Uterus (tissue), 4 donors: ENCODE data around the gene PRKAG2. TPM values are rescaled to one million over a fixed set of nuclear protein-coding genes. Genes with fewer than 3 reads are reported as not detected.
"Not testable (repeated sequence)": the region's sequence is repeated elsewhere in the genome, so short reads cannot be mapped to it uniquely, and the experiment has no call there.

Source experiments
- DNase-seq, 2 donors: peaks; one replicate each; pipeline ENCODE4 v3.0.0-alpha.2; 2019 to 2020
- H3K27ac ChIP-seq, 2 donors: fragments of 200-600 bp; sonication (generic); 1 replicate in 1 of 2; 2 replicates in 1 of 2; pipeline ENCODE4 v1.5.1; 2016 to 2018
- H3K27me3 ChIP-seq, 2 donors: fragments of 200-600 bp; sonication (generic); one replicate each; pipeline ENCODE4 v1.5.1; 2018 to 2019; ENCODE audit warnings: control low read depth in 1 of 2
- H3K36me3 ChIP-seq, 2 donors: fragments of 200-600 bp; sonication (generic); one replicate each; pipeline ENCODE4 v1.5.1; 2019; ENCODE audit warnings: control low read depth in 1 of 2
- H3K4me1 ChIP-seq, 2 donors: fragments of 200-600 bp; sonication (generic); one replicate each; pipeline ENCODE4 v1.5.1; 2018 to 2019; ENCODE audit warnings: control low read depth in 1 of 2
- H3K4me3 ChIP-seq, 2 donors: fragments of 200-600 bp; sonication (generic); 1 replicate in 1 of 2; 2 replicates in 1 of 2; pipeline ENCODE4 v1.5.1; 2018 to 2019; ENCODE audit warnings: mild to moderate bottlenecking in 1 of 2
- H3K9me3 ChIP-seq, 2 donors: fragments of 200-600 bp; sonication (generic); one replicate each; pipeline ENCODE4 v1.5.1; 2019; ENCODE audit warnings: control low read depth in 1 of 2
- CTCF ChIP-seq, 4 experiments: fragments of 200-600 bp in 2 of 4; fragments of 450-650 bp in 2 of 4; sonication (generic) in 2 of 4; IDR thresholded peaks; one replicate each; pipeline ENCODE4 v1.5.1; 2016 to 2019; ENCODE audit warnings: antibody characterized with exemption in 4 of 4, mild to moderate bottlenecking in 2 of 4, moderate library complexity in 1 of 4
- POLR2A ChIP-seq, 2 donors: fragments of 450-650 bp; IDR thresholded peaks; one replicate each; pipeline ENCODE4 v1.6.1; 2016; ENCODE audit warnings: antibody characterized with exemption in 2 of 2, mild to moderate bottlenecking in 1 of 2, moderate library complexity in 1 of 2
- intact Hi-C: fragments of 100-400 bp; cut with DNase I; formaldehyde crosslinking; loops from one replicate; pipeline ENCODE4 v1.15.1; 2023; ENCODE audit warnings: low total_unique reads
- total RNA-seq, 4 donors: library from RNA; depleted of rRNA in 3 of 4; stranded (reverse); fragments of >200 nt in 3 of 4; gene quantifications; one replicate each; pipeline versions ENCODE4 v1.1.0 to v1.2.4, GENCODE V29; 2014 to 2023
- donor health status: DM: yes; HTN: yes; CAD: no.

PRKAG2 gene
- total RNA-seq, 4 donors from 2014 or later, result 15.1 to 66.2 (median 33.6) TPM

GRCh38 chr7:151843181-151843580 is 33.7 kb downstream of the PRKAG2 start:
- no peaks in the 10 kb centered on the region for H3K36me3 ChIP-seq
- DNase-seq, result no peak
- no peak overlapping the region for H3K27ac ChIP-seq
- no peak overlapping the region for H3K4me3 ChIP-seq
- no peaks in the 10 kb centered on the region for H3K4me1 ChIP-seq
- intact Hi-C loops, result no loop called here
- no peaks in the 10 kb centered on the region for H3K9me3 ChIP-seq
- no peak for TF ChIP-seq CTCF (IDR thresholded peaks at IDR 0.05)
- no peak for TF ChIP-seq POLR2A (IDR thresholded peaks at IDR 0.05)
- no peaks in the 10 kb centered on the region for H3K27me3 ChIP-seq

GRCh38 chr7:151841395-151842051 is 35.4 kb downstream of the PRKAG2 start:
- H3K9me3 ChIP-seq, DNase-seq, intact Hi-C loops, H3K4me3 ChIP-seq, H3K27ac ChIP-seq, H3K27me3 ChIP-seq, H3K4me1 ChIP-seq, H3K36me3 ChIP-seq: not testable (repeated sequence)

- Histone ChIP-seq H3K27me3 (no peaks in the 10 kb centered on the region), H3K27ac (no peak overlapping the region), H3K9me3 (no peaks in the 10 kb centered on the region), H3K4me3 (no peak overlapping the region), H3K4me1 (no peaks in the 10 kb centered on the region), H3K36me3 (no peaks in the 10 kb centered on the region)
- DNase-seq, result no peak
- intact Hi-C loops, result no loop called here
- TF ChIP-seq CTCF (IDR thresholded peaks at IDR 0.05) (no peak), POLR2A (IDR thresholded peaks at IDR 0.05) (no peak)
Observed at GRCh38 chr7:151840088-151840910, 36.6 kb downstream of the PRKAG2 start.

GRCh38 chr7:151839451-151839921 is 37.4 kb downstream of the PRKAG2 start:
- intact Hi-C loops, result no loop called here
- no peaks in the 10 kb centered on the region for H3K4me1 ChIP-seq
- H3K9me3 ChIP-seq, result no peaks in the 10 kb centered on the region
- no peak for TF ChIP-seq POLR2A (IDR thresholded peaks at IDR 0.05)
- no peak for TF ChIP-seq CTCF (IDR thresholded peaks at IDR 0.05)
- no peak overlapping the region for H3K27ac ChIP-seq
- H3K27me3 ChIP-seq, result no peaks in the 10 kb centered on the region
- H3K4me3 ChIP-seq, result no peak overlapping the region
- DNase-seq, result no peak
- H3K36me3 ChIP-seq, result no peaks in the 10 kb centered on the region

- no peak for DNase-seq
- no peaks in the 10 kb centered on the region for H3K36me3 ChIP-seq
- TF ChIP-seq CTCF (IDR thresholded peaks at IDR 0.05) (no peak), POLR2A (IDR thresholded peaks at IDR 0.05) (no peak)
- H3K27me3 ChIP-seq, result no peaks in the 10 kb centered on the region
- intact Hi-C loops, result no loop called here
- H3K9me3 ChIP-seq, result no peaks in the 10 kb centered on the region
- H3K4me3 ChIP-seq, result no peak overlapping the region
- no peak overlapping the region for H3K27ac ChIP-seq
- no peaks in the 10 kb centered on the region for H3K4me1 ChIP-seq
Observed at GRCh38 chr7:151838861-151839381, 38.0 kb downstream of the PRKAG2 start.
